BLaER1 treated with 17β-estradiol and CSF1 and Interleukin-3, amounts not matched to agents 10 nM and 100 nM (cell line): Measurements from ENCODE around the gene TRAK2.
"Not testable (repeated sequence)": the region's sequence is repeated elsewhere in the genome, so short reads cannot be mapped to it uniquely, and the experiment has no call there.

Experiments used
- H3K27ac ChIP-seq, 11 experiments: shearing (Covaris generic); formaldehyde crosslinking; 2 replicates each; pipeline ENCODE4 v1.8.1; 2022
- H3K27me3 ChIP-seq, 11 experiments: shearing (Covaris generic); formaldehyde crosslinking; 2 replicates each; pipeline ENCODE4 v1.8.1; 2022
- H3K36me3 ChIP-seq, 11 experiments: shearing (Covaris generic); formaldehyde crosslinking; 2 replicates each; pipeline ENCODE4 v1.8.1; 2022
- H3K4me1 ChIP-seq, 10 experiments: shearing (Covaris generic); formaldehyde crosslinking; 2 replicates each; pipeline ENCODE4 v1.8.1; 2022
- H3K4me2 ChIP-seq, 11 experiments: shearing (Covaris generic); formaldehyde crosslinking; 2 replicates each; pipeline ENCODE4 v1.8.1; 2022
- H3K4me3 ChIP-seq, 10 experiments: shearing (Covaris generic); formaldehyde crosslinking; 2 replicates each; pipeline ENCODE4 v1.8.1; 2022
- H3K9ac ChIP-seq, 11 experiments: shearing (Covaris generic); formaldehyde crosslinking; 2 replicates each; pipeline ENCODE4 v1.8.1; 2022
- H3K9me3 ChIP-seq, 11 experiments: shearing (Covaris generic); formaldehyde crosslinking; replicated peaks in 1 of 11; 2 replicates each; pipeline ENCODE4 v1.8.1; 2022
- H4K20me1 ChIP-seq, 11 experiments: shearing (Covaris generic); formaldehyde crosslinking; 2 replicates each; pipeline ENCODE4 v1.8.1; 2022
- Cebpa-rat ChIP-seq, 11 experiments: shearing (Covaris generic); IDR thresholded peaks; 2 replicates each; pipeline ENCODE4 v1.8.1; 2022

The TRAK2 gene

GRCh38 chr2:201401815-201402214, 49.4 kb downstream of the TRAK2 start:
- Histone ChIP-seq H3K4me2 (no peak overlapping the region), H3K9me3 (no peaks in the 10 kb centered on the region), H4K20me1 (no peaks in the 10 kb centered on the region), H3K4me3 (no peak overlapping the region), H3K4me1 (peaks cover 0 to 26% (median 6%) of the 10 kb centered on the region in 10 experiments; a peak in 8 of 20 replicates), H3K27me3 (no peaks in the 10 kb centered on the region), H3K27ac (no peak overlapping the region), H3K36me3 (peaks cover 19 to 83% (median 38%) of the 10 kb centered on the region in 11 experiments), H3K9ac (no peak overlapping the region)
- no peak for TF ChIP-seq Cebpa-rat (IDR thresholded peaks at IDR 0.05)

GRCh38 chr2:201396595-201396994, 54.7 kb downstream of the TRAK2 start:
- Histone ChIP-seq H4K20me1 (no peaks in the 10 kb centered on the region), H3K27ac (no peak overlapping the region), H3K27me3 (no peaks in the 10 kb centered on the region), H3K4me1 (no peaks in the 10 kb centered on the region), H3K36me3 (peaks cover 63 to 100% (median 80%) of the 10 kb centered on the region in 11 experiments), H3K9me3 (no peaks in the 10 kb centered on the region), H3K4me3 (no peak overlapping the region), H3K9ac (no peak overlapping the region), H3K4me2 (no peak overlapping the region)
- TF ChIP-seq Cebpa-rat (IDR thresholded peaks at IDR 0.05), result no peak

DNA sequence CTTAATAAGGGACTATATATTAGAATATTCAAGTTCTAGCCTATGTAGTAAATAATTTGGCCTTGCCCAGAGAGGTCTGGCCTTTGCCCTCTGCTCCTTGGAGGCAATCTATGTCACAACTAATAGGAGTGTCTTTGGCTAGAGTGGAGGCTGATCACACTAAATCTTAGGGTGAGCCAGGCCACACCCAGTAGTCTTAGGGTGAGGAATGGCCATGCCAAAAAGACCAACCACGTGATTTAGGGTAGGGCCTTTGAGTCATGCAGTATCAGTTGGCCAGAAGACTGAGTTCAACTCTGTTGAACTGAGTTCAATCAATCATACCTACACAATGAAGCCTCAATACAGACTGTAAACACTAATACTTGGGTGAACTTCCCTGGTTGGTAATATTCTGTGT, 68.1 kb downstream of the TRAK2 start:
- Histone ChIP-seq H3K27me3 (no peaks in the 10 kb centered on the region), H3K4me2 (no peak overlapping the region), H3K9ac (no peak overlapping the region), H3K4me3 (no peak overlapping the region), H3K27ac (no peak overlapping the region), H4K20me1 (no peaks in the 10 kb centered on the region), H3K4me1 (no peaks in the 10 kb centered on the region), H3K9me3 (peaks cover 14 to 19% (median 14%) of the 10 kb centered on the region in 11 experiments; a peak in 21 of 22 replicates), H3K36me3 (peaks cover 54 to 97% (median 78%) of the 10 kb centered on the region in 11 experiments)
- no peak for TF ChIP-seq Cebpa-rat (IDR thresholded peaks at IDR 0.05)

- H3K27ac ChIP-seq, result no peak overlapping the region
- peaks cover 35 to 77% (median 44%) of the 10 kb centered on the region in 11 experiments for H3K36me3 ChIP-seq
- TF ChIP-seq Cebpa-rat (IDR thresholded peaks at IDR 0.05), result no peak
Measured at GRCh38 chr2:201378496-201379397, 72.5 kb downstream of the TRAK2 start.

DNA sequence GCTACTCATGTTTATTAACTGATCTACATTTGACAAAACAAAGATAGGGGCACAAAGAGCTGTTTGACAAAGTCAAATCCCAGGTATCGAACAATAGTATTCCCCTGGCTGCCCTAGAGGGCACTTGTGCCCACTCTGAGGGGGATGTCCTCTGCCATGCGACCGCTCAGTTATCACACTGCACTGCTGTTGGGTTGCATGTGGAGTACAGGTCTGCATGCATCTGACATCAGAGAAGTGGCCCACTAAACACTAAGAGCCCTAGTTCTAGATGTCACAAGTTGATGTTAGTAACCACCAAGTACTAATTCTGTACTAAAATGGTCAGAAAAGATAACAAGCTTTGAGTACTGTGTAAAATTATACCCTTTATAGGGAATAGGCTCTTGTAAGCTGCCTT, 74.0 kb downstream of the TRAK2 start:
- no peaks in the 10 kb centered on the region for H4K20me1 ChIP-seq
- no peak for TF ChIP-seq Cebpa-rat (IDR thresholded peaks at IDR 0.05)
- no peaks in the 10 kb centered on the region for H3K27me3 ChIP-seq
- H3K4me3 ChIP-seq, result no peak overlapping the region
- peaks cover 24 to 43% (median 28%) of the 10 kb centered on the region in 11 experiments for H3K9me3 ChIP-seq
- H3K36me3 ChIP-seq, result peaks cover 25 to 70% (median 32%) of the 10 kb centered on the region in 11 experiments
- no peak overlapping the region for H3K4me2 ChIP-seq
- H3K27ac ChIP-seq, result no peak overlapping the region
- no peaks in the 10 kb centered on the region for H3K4me1 ChIP-seq
- no peak overlapping the region for H3K9ac ChIP-seq

More at GRCh38 chr2:201378496-201379397, 72.5 kb downstream of the TRAK2 start:
- H3K4me2 ChIP-seq, result no peak overlapping the region
- H3K9me3 ChIP-seq, result peaks cover 23 to 38% (median 27%) of the 10 kb centered on the region in 11 experiments
- no peaks in the 10 kb centered on the region for H3K27me3 ChIP-seq
- no peaks in the 10 kb centered on the region for H3K4me1 ChIP-seq
- no peaks in the 10 kb centered on the region for H4K20me1 ChIP-seq
- no peak overlapping the region for H3K9ac ChIP-seq
- H3K4me3 ChIP-seq, result no peak overlapping the region

DNA sequence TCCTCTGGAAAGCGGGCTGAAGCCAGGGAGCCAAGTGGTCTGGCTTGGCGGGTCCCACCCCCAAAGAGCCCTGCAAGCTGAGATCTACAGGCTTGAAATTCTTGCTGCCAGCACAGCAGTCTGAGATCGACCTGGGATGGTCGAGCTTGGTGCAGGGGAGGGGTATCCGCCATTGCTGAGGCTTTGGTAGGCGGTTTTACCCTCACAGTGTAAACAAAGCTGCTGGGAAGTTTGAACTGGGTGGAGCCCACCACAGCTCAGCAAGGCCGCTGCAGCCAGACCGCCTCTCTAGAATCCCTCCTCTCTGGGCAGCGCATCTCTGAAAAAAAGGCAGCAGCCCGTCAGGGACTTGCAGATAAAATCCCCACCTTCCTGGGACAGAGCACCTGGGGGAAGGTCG, 81.5 kb downstream of the TRAK2 start:
- TF ChIP-seq Cebpa-rat (IDR thresholded peaks at IDR 0.05), result no peak
- peaks cover 37 to 56% (median 49%) of the 10 kb centered on the region in 11 experiments for H3K9me3 ChIP-seq
- peaks cover 15 to 60% (median 31%) of the 10 kb centered on the region in 11 experiments; a peak in 21 of 22 replicates for H3K36me3 ChIP-seq
- H3K27ac ChIP-seq, result no peak overlapping the region
- H3K9ac ChIP-seq, result no peak overlapping the region
- H3K4me3 ChIP-seq, result 0 out of 20 replicates have a peak overlapping the region, but pooled peaks of 1 of the 10 experiments have one; percentile 0
- no peak overlapping the region for H3K4me2 ChIP-seq
- no peaks in the 10 kb centered on the region for H3K27me3 ChIP-seq
- H4K20me1 ChIP-seq, result no peaks in the 10 kb centered on the region
- H3K4me1 ChIP-seq, result peaks cover 0 to 8% (median 0%) of the 10 kb centered on the region in 10 experiments; a peak in 4 of 20 replicates

- H3K27ac ChIP-seq, H3K27me3 ChIP-seq, H3K4me2 ChIP-seq, H3K9ac ChIP-seq, H4K20me1 ChIP-seq, H3K4me1 ChIP-seq: not testable (repeated sequence)
- Histone ChIP-seq H3K4me3 (0 out of 20 replicates have a peak overlapping the region, but pooled peaks of 1 of the 10 experiments have one; percentile 0), H3K36me3 (peaks cover 15 to 57% (median 31%) of the 10 kb centered on the region in 11 experiments; a peak in 21 of 22 replicates), H3K9me3 (peaks cover 37 to 51% (median 45%) of the 10 kb centered on the region in 11 experiments)
Measured at GRCh38 chr2:201369318-201369717, 81.9 kb downstream of the TRAK2 start.

DNA sequence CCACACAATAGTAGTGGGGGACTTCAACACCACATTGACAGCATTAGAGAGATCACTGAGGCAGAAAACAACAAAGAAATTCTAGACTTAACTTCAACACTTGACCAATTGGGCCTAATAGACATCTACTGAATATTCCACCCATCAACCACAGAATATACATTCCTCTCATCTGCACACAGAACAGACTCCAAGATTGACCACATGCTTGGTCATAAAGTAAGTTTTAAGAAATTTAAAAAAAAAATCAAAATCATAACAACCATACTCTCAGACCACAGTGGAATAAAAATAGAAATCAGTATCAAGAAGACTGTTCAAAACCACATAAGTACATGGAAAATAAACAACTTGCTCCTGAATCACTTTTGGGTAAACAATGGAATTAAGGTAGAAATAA, 85.1 kb downstream of the TRAK2 start:
- Histone ChIP-seq H4K20me1 (no peaks in the 10 kb centered on the region), H3K4me3 (no peak overlapping the region), H3K9me3 (peaks cover 43 to 59% (median 52%) of the 10 kb centered on the region in 11 experiments), H3K27ac (no peak overlapping the region), H3K27me3 (no peaks in the 10 kb centered on the region), H3K4me2 (peak overlapping the region in 1 of 11 experiments; percentile 27; a peak in 2 of 22 replicates), H3K36me3 (peaks cover 27 to 67% (median 44%) of the 10 kb centered on the region in 11 experiments), H3K9ac (no peak overlapping the region), H3K4me1 (peaks cover 0 to 8% (median 0%) of the 10 kb centered on the region in 10 experiments; a peak in 4 of 20 replicates)
- TF ChIP-seq Cebpa-rat (IDR thresholded peaks at IDR 0.05), result no peak

DNA sequence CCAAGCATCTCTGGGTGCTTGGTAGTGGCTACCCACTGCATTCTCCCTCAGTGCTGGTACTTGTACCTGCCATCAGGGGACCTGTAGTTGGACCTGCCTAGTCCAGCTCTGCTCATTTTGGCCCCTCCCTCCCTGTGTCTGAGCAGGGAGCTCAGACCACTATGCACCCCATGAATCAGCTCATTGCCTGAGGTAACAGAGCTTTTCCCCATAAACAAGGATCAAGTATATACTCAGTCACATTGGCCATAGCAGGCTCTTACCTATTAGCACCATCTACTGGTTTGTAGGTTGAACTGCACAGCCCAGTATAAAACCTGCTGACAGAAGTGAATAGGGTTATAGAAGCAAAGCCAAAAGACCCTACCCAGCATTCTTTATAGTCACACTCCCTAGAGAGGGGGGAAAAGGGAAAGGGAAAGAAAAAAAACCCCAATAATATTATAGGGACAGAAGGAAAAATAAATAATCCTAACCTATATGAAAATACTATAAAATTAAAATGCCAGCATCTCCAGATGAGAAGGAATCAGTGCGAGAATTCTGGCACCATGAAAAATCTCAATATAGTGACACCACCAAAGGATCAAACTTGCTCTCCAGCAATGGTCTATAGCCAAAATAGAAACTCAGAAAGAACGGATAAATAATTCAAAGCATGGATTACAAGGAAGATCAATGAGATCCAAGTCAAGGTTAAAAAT, 87.2 kb downstream of the TRAK2 start:
- H3K4me2 ChIP-seq, result no peak overlapping the region
- no peak overlapping the region for H3K4me3 ChIP-seq
- no peaks in the 10 kb centered on the region for H3K27me3 ChIP-seq
- peaks cover 27 to 43% (median 38%) of the 10 kb centered on the region in 11 experiments for H3K9me3 ChIP-seq
- H3K9ac ChIP-seq, result no peak overlapping the region
- H3K4me1 ChIP-seq, result peaks cover 0 to 8% (median 0%) of the 10 kb centered on the region in 10 experiments; a peak in 4 of 20 replicates
- H3K36me3 ChIP-seq, result peaks cover 17 to 70% (median 31%) of the 10 kb centered on the region in 11 experiments
- H3K27ac ChIP-seq, result no peak overlapping the region
- no peaks in the 10 kb centered on the region for H4K20me1 ChIP-seq
- no peak for TF ChIP-seq Cebpa-rat (IDR thresholded peaks at IDR 0.05)
